ENCODE results near the gene RIBC1. TPM values are rescaled to one million over a fixed set of nuclear protein-coding genes. Genes with fewer than 3 reads are reported as not detected.
A peak's percentile ranks its signal among the peaks of the same experiment; 100 is the strongest.

RIBC1 gene
- total RNA-seq, 1 donor from 2014 or later = 0.64 TPM

- Mint-ChIP-seq H3K27ac (ENCODE audit: unreplicated experiment) (peak within 1 kb of the TSS; percentile 91), H3K4me3 (ENCODE audit: unreplicated experiment) (peak within 1 kb of the TSS; percentile 96), H3K36me3 (ENCODE audit: unreplicated experiment) (no peaks in the 10 kb centered on the region), H3K9me3 (ENCODE audit: unreplicated experiment) (peaks cover 3% of the 10 kb centered on the region), H3K27me3 (ENCODE audit: unreplicated experiment) (no peaks in the 10 kb centered on the region), H3K4me1 (ENCODE audit: low read depth, unreplicated experiment) (peaks cover 3% of the 10 kb centered on the region)
- peak; percentile 90 for DNase-seq
- TF ChIP-seq CTCF (IDR thresholded peaks at IDR 0.05; ENCODE audit: partially characterized antibody, unreplicated experiment) = no peak
Observed at GRCh38 chrX:53433651-53434639, 11.3 kb downstream of the RIBC1 start, which contains the start of gene HSD17B10. TSS of gene HSD17B10 (minus strand) at chrX:53434370. CDS start at chrX:53434345, 25 bp downstream.

- no peak overlapping the region for H3K4me3 Mint-ChIP-seq (ENCODE audit: unreplicated experiment)
- DNase-seq = peak; percentile 54
- no peaks in the 10 kb centered on the region for H3K36me3 Mint-ChIP-seq (ENCODE audit: unreplicated experiment)
- peaks cover 6% of the 10 kb centered on the region for H3K4me1 Mint-ChIP-seq (ENCODE audit: low read depth, unreplicated experiment)
- no peak overlapping the region for H3K27ac Mint-ChIP-seq (ENCODE audit: unreplicated experiment)
- H3K9me3 Mint-ChIP-seq (ENCODE audit: unreplicated experiment) = peaks cover 5% of the 10 kb centered on the region
- TF ChIP-seq CTCF (IDR thresholded peaks at IDR 0.05; ENCODE audit: partially characterized antibody, unreplicated experiment) = peak; percentile 70
- no peaks in the 10 kb centered on the region for H3K27me3 Mint-ChIP-seq (ENCODE audit: unreplicated experiment)
Observed at GRCh38 chrX:53435997-53436396, 13.3 kb downstream of the RIBC1 start.

GRCh38 chrX:53437206-53437605 lies 14.5 kb downstream of the RIBC1 start:
- TF ChIP-seq CTCF (IDR thresholded peaks at IDR 0.05; ENCODE audit: partially characterized antibody, unreplicated experiment) = no peak

GRCh38 chrX:53438174-53438831 lies 15.6 kb downstream of the RIBC1 start:
- Mint-ChIP-seq H3K9me3 (ENCODE audit: unreplicated experiment) (peaks cover 5% of the 10 kb centered on the region), H3K4me1 (ENCODE audit: low read depth, unreplicated experiment) (peaks cover 6% of the 10 kb centered on the region), H3K36me3 (ENCODE audit: unreplicated experiment) (no peaks in the 10 kb centered on the region), H3K27me3 (ENCODE audit: unreplicated experiment) (no peaks in the 10 kb centered on the region), H3K27ac (ENCODE audit: unreplicated experiment) (no peak overlapping the region), H3K4me3 (ENCODE audit: unreplicated experiment) (no peak overlapping the region)
- DNase-seq = no peak
- TF ChIP-seq CTCF (IDR thresholded peaks at IDR 0.05; ENCODE audit: partially characterized antibody, unreplicated experiment) = no peak

More at GRCh38 chrX:53437206-53437605, 14.5 kb downstream of the RIBC1 start:
- Mint-ChIP-seq H3K27me3 (ENCODE audit: unreplicated experiment) (no peaks in the 10 kb centered on the region), H3K27ac (ENCODE audit: unreplicated experiment) (no peak overlapping the region), H3K36me3 (ENCODE audit: unreplicated experiment) (no peaks in the 10 kb centered on the region), H3K4me1 (ENCODE audit: low read depth, unreplicated experiment) (peaks cover 6% of the 10 kb centered on the region), H3K9me3 (ENCODE audit: unreplicated experiment) (peaks cover 5% of the 10 kb centered on the region), H3K4me3 (ENCODE audit: unreplicated experiment) (no peak overlapping the region)
- DNase-seq = no peak

Measured in glutamatergic neuron (in vitro differentiated cells).